Ectodermal cell (in vitro differentiated cells): ENCODE data around the gene PDK1.

Experiments used
- H3K27ac ChIP-seq: 2 replicates; pipeline ENCODE4 v1.7.0; 2013; ENCODE audit warnings: mild to moderate bottlenecking, low read depth, low read length; ENCODE audit not compliant: insufficient read depth, poor library complexity, severe bottlenecking
- H3K27me3 ChIP-seq: 2 replicates; pipeline ENCODE4 v1.7.0; 2013; ENCODE audit warnings: mild to moderate bottlenecking, low read length; ENCODE audit not compliant: insufficient read depth, control insufficient read depth, poor library complexity, severe bottlenecking
- H3K36me3 ChIP-seq: one replicate; pipeline ENCODE4 v1.7.0; 2013; ENCODE audit warnings: low read length; ENCODE audit not compliant: control insufficient read depth, insufficient read depth
- H3K4me1 ChIP-seq: one replicate; pipeline ENCODE4 v1.7.0; 2013; ENCODE audit warnings: low read length; ENCODE audit not compliant: control insufficient read depth, insufficient read depth
- H3K4me3 ChIP-seq: 2 replicates; pipeline ENCODE4 v1.7.0; 2013; ENCODE audit warnings: low read depth, low read length, control low read depth; ENCODE audit not compliant: insufficient read depth
- H3K9me3 ChIP-seq: 2 replicates; pipeline ENCODE4 v1.7.0; 2013; ENCODE audit warnings: mild to moderate bottlenecking, low read length, moderate library complexity; ENCODE audit not compliant: control insufficient read depth
- WGBS, 2 experiments: methylation state at CpG; one replicate each; pipeline ENCODE4 v1.1.7; 2013; ENCODE audit warnings: missing lambda C conversion rate in 2 of 2; 5-methylcytosine and 5-hydroxymethylcytosine counted together

Gene PDK1

GRCh38 chr2:172551271-172551670, 4.6 kb upstream of the PDK1 start:
- Histone ChIP-seq H3K27me3 (peaks cover 9% of the 10 kb centered on the region), H3K27ac (no peak overlapping the region), H3K4me1 (peaks cover 10% of the 10 kb centered on the region), H3K36me3 (no peaks in the 10 kb centered on the region), H3K9me3 (no peaks in the 10 kb centered on the region), H3K4me3 (no peak overlapping the region)

DNA sequence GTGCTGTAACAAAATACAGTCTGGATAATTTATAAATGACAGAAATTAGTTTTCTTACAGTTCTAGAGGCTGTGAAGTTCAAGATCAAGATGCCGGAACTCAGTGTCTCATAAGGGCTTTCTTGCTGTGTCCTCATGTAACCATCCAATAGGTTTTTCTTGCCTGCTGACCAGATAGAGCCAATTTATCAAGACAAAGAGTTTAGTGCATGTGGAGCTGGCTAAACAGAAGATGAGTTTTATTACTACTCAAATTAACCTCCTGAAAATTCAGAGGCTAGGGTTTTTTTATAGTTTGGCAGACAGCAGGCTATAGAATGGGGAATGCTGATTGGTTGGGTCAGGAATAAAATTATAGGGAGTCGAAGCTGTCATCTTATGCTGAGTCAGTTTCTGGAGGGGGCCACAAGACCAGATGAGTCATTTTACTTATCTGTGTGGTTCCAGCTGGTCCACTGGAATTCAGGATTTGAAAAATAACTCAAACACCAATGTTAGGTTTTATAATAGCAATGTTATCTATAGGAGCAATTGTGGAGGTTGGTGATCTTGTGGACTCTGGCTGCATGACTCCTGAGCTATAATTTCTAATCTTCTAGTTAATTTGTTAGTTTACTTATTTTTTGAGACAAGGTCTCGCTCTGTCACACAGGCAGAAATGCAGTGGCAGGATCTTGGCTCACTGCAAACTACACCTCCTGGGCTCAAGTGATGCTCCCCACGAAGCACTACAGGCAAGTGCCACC, 3.2 kb upstream of the PDK1 start:
- no peak overlapping the region for H3K27ac ChIP-seq
- H3K4me3 ChIP-seq = no peak overlapping the region
- H3K9me3 ChIP-seq = no peaks in the 10 kb centered on the region
- no peaks in the 10 kb centered on the region for H3K36me3 ChIP-seq
- peaks cover 19% of the 10 kb centered on the region for H3K27me3 ChIP-seq
- peaks cover 10% of the 10 kb centered on the region for H3K4me1 ChIP-seq
- 94 to 96% methylated on average over 4 of the region's 4 CpGs for WGBS, 2 experiments

GRCh38 chr2:172554352-172555271, 1.3 kb upstream of the PDK1 start:
- no peaks in the 10 kb centered on the region for H3K36me3 ChIP-seq
- H3K4me3 ChIP-seq = peak overlapping the region; percentile 83
- H3K27ac ChIP-seq = no peak overlapping the region
- no peaks in the 10 kb centered on the region for H3K9me3 ChIP-seq
- H3K27me3 ChIP-seq = peaks cover 19% of the 10 kb centered on the region
- WGBS, 2 experiments = 72 to 73% methylated on average over 17 of the region's 18 CpGs
- peaks cover 10% of the 10 kb centered on the region for H3K4me1 ChIP-seq

- Histone ChIP-seq H3K9me3 (no peaks in the 10 kb centered on the region), H3K27ac (no peak overlapping the region), H3K4me1 (peaks cover 10% of the 10 kb centered on the region), H3K4me3 (peak overlapping the region; percentile 83), H3K36me3 (no peaks in the 10 kb centered on the region), H3K27me3 (peaks cover 19% of the 10 kb centered on the region)
- WGBS, 2 experiments = 17 to 21% methylated on average over 8 of the region's 8 CpGs
These were observed 693 bp upstream of the PDK1 start for GRCh38 chr2:172555272-172555521.

- Histone ChIP-seq H3K36me3 (no peaks in the 10 kb centered on the region), H3K4me3 (peak overlapping the region; percentile 83), H3K4me1 (peaks cover 2% of the 10 kb centered on the region), H3K27me3 (peaks cover 19% of the 10 kb centered on the region), H3K27ac (no peak overlapping the region), H3K9me3 (no peaks in the 10 kb centered on the region)
- WGBS, 2 experiments = 1% methylated on average over 52 of the region's 52 CpGs
These were observed 569 bp downstream of the PDK1 start for GRCh38 chr2:172556284-172557033.

DNA sequence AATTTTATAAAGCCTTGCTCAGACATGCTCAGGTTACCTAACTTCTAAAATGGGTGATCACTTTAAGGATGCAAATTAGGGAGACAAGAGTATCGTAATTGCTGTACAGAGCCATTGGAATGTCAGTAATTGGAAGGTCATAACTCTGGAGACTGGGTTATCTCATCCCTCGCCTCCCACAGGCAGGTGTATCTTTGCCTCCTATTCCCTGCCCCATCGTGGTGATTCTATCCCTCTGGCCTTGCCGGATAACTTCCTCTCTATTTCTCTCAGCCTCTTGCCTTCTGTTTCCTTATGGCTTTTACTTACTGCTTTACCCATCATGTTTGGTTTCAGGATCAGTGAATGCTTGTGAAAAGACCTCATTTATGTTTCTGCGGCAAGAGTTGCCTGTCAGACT, 2.5 kb downstream of the PDK1 start:
- Histone ChIP-seq H3K36me3 (peaks cover 8% of the 10 kb centered on the region), H3K4me1 (no peaks in the 10 kb centered on the region), H3K9me3 (no peaks in the 10 kb centered on the region), H3K4me3 (no peak overlapping the region), H3K27ac (no peak overlapping the region), H3K27me3 (peaks cover 19% of the 10 kb centered on the region)
- WGBS, 2 experiments = 79 to 90% methylated on average over 5 of the region's 5 CpGs

DNA sequence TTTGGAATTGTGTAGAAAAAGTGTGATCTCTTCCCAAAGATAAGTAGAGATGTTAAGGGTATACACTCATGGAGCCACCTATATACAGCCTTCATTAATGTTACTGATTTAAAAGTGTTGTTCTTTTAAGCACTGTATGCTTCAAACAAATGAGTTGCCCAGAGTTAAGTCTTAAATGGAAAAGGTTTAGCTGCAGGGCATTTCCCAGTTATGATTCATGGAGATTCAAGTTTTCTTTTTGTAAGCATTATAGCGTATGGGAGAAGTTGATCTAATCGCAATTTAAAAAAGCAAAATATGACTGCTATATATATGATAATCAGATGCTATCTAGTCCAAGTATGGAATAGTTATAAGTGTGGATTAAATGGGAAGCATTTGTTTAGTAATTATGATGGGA, 4.8 kb downstream of the PDK1 start:
- WGBS, 2 experiments = 96 to 100% methylated on average over 2 of the region's 2 CpGs
- Histone ChIP-seq H3K9me3 (no peaks in the 10 kb centered on the region), H3K27me3 (peaks cover 10% of the 10 kb centered on the region), H3K27ac (no peak overlapping the region), H3K4me1 (no peaks in the 10 kb centered on the region), H3K36me3 (peaks cover 14% of the 10 kb centered on the region), H3K4me3 (no peak overlapping the region)

- no peaks in the 10 kb centered on the region for H3K9me3 ChIP-seq
- no peak overlapping the region for H3K27ac ChIP-seq
- H3K4me3 ChIP-seq = no peak overlapping the region
- H3K36me3 ChIP-seq = peaks cover 15% of the 10 kb centered on the region
- no peaks in the 10 kb centered on the region for H3K4me1 ChIP-seq
- peaks cover 10% of the 10 kb centered on the region for H3K27me3 ChIP-seq
- WGBS, 2 experiments = 63 to 77% methylated on average over 3 to 4 of the region's 4 CpGs
These were observed 5.4 kb downstream of the PDK1 start for GRCh38 chr2:172561270-172561669.

DNA sequence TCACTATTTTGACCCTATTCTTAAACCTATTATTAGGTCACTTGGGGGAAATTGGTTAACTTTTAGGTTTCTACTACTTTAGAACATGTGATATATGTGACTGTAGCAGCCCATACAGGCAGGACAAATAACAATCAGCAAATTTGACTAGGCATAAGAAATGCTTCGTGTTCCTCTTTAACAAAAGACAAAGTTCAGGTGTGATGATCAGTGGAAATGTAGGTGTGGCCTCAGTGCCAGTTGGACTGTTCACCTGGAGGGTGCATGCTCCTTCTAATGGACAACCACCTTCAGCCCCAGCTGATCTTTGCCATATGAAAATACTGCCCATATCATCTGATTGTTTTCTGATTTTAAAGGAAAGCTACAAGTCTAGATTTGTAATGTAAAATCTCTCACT, 6.4 kb downstream of the PDK1 start:
- Histone ChIP-seq H3K9me3 (no peaks in the 10 kb centered on the region), H3K27me3 (no peaks in the 10 kb centered on the region), H3K4me3 (no peak overlapping the region), H3K27ac (no peak overlapping the region), H3K4me1 (no peaks in the 10 kb centered on the region), H3K36me3 (peaks cover 15% of the 10 kb centered on the region)
- 87 to 96% methylated on average over 1 of the region's 1 CpG for WGBS, 2 experiments

DNA sequence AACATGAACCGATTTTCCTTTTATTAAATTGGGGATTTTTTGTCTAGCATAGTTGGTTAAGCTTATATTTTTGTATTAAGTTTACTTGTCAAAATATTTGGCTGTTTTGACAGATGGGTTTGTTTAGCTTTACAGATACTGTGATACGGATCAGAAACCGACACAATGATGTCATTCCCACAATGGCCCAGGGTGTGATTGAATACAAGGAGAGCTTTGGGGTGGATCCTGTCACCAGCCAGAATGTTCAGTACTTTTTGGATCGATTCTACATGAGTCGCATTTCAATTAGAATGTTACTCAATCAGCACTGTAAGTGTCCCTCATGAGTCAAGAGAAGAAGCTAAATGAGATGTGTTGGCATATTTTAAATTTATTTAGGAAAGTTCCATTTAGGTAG, 8.5 kb downstream of the PDK1 start:
- WGBS, 2 experiments = 94% methylated on average over 5 of the region's 5 CpGs
- H3K9me3 ChIP-seq = no peaks in the 10 kb centered on the region
- no peaks in the 10 kb centered on the region for H3K27me3 ChIP-seq
- H3K27ac ChIP-seq = no peak overlapping the region
- H3K36me3 ChIP-seq = peaks cover 15% of the 10 kb centered on the region
- no peaks in the 10 kb centered on the region for H3K4me1 ChIP-seq
- no peak overlapping the region for H3K4me3 ChIP-seq
